Measurements from ENCODE around the gene C1orf87.

DNA sequence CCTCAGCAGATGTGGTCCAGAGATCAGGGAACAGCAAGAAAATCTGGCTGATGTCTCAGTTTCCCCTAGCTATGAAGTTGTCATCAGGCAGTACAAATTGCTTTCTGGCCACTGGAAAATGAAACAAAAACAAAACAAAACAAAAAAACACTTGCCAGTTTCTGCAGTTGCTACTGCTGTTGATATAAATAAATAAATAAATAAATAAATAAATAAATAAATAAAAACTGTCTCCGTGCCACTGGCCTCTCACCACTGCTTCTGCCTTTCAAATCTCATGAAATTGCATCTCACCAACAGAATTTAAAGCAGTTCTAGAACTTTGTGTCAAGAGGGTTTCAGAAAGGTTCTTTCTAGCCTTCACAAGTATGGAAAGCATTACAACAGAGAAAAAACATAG is 62.9 kb downstream of the C1orf87 start:
- TF ChIP-seq, protein P1, sequence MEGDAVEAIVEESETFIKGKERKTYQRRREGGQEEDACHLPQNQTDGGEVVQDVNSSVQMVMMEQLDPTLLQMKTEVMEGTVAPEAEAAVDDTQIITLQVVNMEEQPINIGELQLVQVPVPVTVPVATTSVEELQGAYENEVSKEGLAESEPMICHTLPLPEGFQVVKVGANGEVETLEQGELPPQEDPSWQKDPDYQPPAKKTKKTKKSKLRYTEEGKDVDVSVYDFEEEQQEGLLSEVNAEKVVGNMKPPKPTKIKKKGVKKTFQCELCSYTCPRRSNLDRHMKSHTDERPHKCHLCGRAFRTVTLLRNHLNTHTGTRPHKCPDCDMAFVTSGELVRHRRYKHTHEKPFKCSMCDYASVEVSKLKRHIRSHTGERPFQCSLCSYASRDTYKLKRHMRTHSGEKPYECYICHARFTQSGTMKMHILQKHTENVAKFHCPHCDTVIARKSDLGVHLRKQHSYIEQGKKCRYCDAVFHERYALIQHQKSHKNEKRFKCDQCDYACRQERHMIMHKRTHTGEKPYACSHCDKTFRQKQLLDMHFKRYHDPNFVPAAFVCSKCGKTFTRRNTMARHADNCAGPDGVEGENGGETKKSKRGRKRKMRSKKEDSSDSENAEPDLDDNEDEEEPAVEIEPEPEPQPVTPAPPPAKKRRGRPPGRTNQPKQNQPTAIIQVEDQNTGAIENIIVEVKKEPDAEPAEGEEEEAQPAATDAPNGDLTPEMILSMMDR (IDR thresholded peaks at IDR 0.05 in 2 of 3, conservative IDR thresholded peaks at IDR 0.05 in 1 of 3; ENCODE audit: borderline replicate concordance in 1 of 3, insufficient read depth in 1 of 3, low read depth in 2 of 3, low read length in 2 of 3): no peak
- TF ChIP-seq SRF (IDR thresholded peaks at IDR 0.05; ENCODE audit: low read depth): no peak
- no peak for TF ChIP-seq ZFX (IDR thresholded peaks at IDR 0.05)
- TF ChIP-seq, protein P2, sequence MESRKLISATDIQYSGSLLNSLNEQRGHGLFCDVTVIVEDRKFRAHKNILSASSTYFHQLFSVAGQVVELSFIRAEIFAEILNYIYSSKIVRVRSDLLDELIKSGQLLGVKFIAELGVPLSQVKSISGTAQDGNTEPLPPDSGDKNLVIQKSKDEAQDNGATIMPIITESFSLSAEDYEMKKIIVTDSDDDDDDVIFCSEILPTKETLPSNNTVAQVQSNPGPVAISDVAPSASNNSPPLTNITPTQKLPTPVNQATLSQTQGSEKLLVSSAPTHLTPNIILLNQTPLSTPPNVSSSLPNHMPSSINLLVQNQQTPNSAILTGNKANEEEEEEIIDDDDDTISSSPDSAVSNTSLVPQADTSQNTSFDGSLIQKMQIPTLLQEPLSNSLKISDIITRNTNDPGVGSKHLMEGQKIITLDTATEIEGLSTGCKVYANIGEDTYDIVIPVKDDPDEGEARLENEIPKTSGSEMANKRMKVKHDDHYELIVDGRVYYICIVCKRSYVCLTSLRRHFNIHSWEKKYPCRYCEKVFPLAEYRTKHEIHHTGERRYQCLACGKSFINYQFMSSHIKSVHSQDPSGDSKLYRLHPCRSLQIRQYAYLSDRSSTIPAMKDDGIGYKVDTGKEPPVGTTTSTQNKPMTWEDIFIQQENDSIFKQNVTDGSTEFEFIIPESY (IDR thresholded peaks at IDR 0.05; ENCODE audit: extremely low read depth, insufficient replicate concordance, low read length): no peak
- TF ChIP-seq POLR2A (IDR thresholded peaks at IDR 0.05; ENCODE audit: borderline replicate concordance, extremely low read depth, insufficient read depth, insufficient read length): no peak
- TF ChIP-seq JUND (IDR thresholded peaks at IDR 0.05): no peak
- TF ChIP-seq YY1 (IDR thresholded peaks at IDR 0.05; ENCODE audit: extremely low read depth, insufficient replicate concordance, low read depth, low read length): no peak
- TF ChIP-seq ELF1 (IDR thresholded peaks at IDR 0.05; ENCODE audit: borderline replicate concordance, low read depth): no peak
- no peak for TF ChIP-seq ZNF274 (IDR thresholded peaks at IDR 0.05; ENCODE audit: low read depth, low read length)
- no peak for TF ChIP-seq POLR2AphosphoS5 (IDR thresholded peaks at IDR 0.05; ENCODE audit: low read depth, low read length)
- TF ChIP-seq RAD21 (IDR thresholded peaks at IDR 0.05; ENCODE audit: low read depth): no peak
